HepG2 (cell line): ENCODE data around the gene TVP23A. TPM values are rescaled to one million over a fixed set of nuclear protein-coding genes. Genes with fewer than 3 reads are reported as not detected.
A peak's percentile ranks its signal among the peaks of the same experiment; 100 is the strongest.

Experiments used
- GFI1 ChIP-seq: sonication (generic); formaldehyde crosslinking; IDR thresholded peaks from 2 replicates; pipeline ENCODE4 v1.5.0; 2020; ENCODE audit warnings: missing genetic modification reagents, mild to moderate bottlenecking, borderline replicate concordance
- KAT2B ChIP-seq: fragments of 150-350 bp; IDR thresholded peaks from 2 replicates; pipeline ENCODE4 v1.6.1; 2014; ENCODE audit warnings: low read depth, low read length, borderline replicate concordance
- REXO4 ChIP-seq: sonication (generic); formaldehyde crosslinking; IDR thresholded peaks from 2 replicates; pipeline ENCODE4 v1.8.0; 2022; ENCODE audit warnings: missing genetic modification reagents, mild to moderate bottlenecking, borderline replicate concordance
- SOX13 ChIP-seq, 3 experiments: fragments of 450-650 bp in 1 of 3; sonication (generic) in 1 of 3; formaldehyde crosslinking in 1 of 3; IDR thresholded peaks in 2 of 3; conservative IDR thresholded peaks in 1 of 3; 2 replicates each; pipeline versions ENCODE4 v1.5.0 to v1.6.1; 2016 to 2020; ENCODE audit warnings: antibody characterized with exemption in 1 of 3, mild to moderate bottlenecking in 1 of 3, missing compliant biosample characterization in 1 of 3, missing genetic modification reagents in 1 of 3, moderate library complexity in 1 of 3
- THAP8 ChIP-seq: sonication (generic); formaldehyde crosslinking; IDR thresholded peaks from 2 replicates; pipeline ENCODE4 v1.5.1; 2020; ENCODE audit warnings: missing genetic modification reagents, mild to moderate bottlenecking, borderline replicate concordance
- THYN1 ChIP-seq: sonication (generic); formaldehyde crosslinking; IDR thresholded peaks from 2 replicates; pipeline ENCODE4 v1.8.1; 2023; ENCODE audit warnings: low read depth, mild to moderate bottlenecking, moderate library complexity, missing genetic modification reagents, borderline replicate concordance
- TRIM22 ChIP-seq: fragments of 450-650 bp; IDR thresholded peaks from 2 replicates; pipeline ENCODE4 v1.6.1; 2017
- ZBTB26 ChIP-seq: IDR thresholded peaks from 2 replicates; pipeline ENCODE4 v1.6.1; 2016; ENCODE audit warnings: missing compliant biosample characterization, missing genetic modification reagents, borderline replicate concordance
- ZBTB44 ChIP-seq: sonication (generic); formaldehyde crosslinking; IDR thresholded peaks from 2 replicates; pipeline ENCODE4 v1.4.0; 2020; ENCODE audit warnings: missing genetic modification reagents
- ZHX2 ChIP-seq, 2 experiments: sonication (generic) in 1 of 2; formaldehyde crosslinking in 1 of 2; IDR thresholded peaks; 2 replicates each; pipeline versions ENCODE4 v1.6.1 to v1.9.0; 2014 to 2022; ENCODE audit warnings: antibody characterized with exemption in 1 of 2, borderline replicate concordance in 1 of 2, inconsistent platforms in 1 of 2, low read depth in 1 of 2, missing genetic modification reagents in 1 of 2
- ZIK1 ChIP-seq: sonication (generic); formaldehyde crosslinking; IDR thresholded peaks from 2 replicates; pipeline ENCODE4 v1.5.0; 2020; ENCODE audit warnings: mild to moderate bottlenecking, low read depth, missing genetic modification reagents, borderline replicate concordance
- ZNF333 ChIP-seq: sonication (generic); formaldehyde crosslinking; IDR thresholded peaks from 2 replicates; pipeline ENCODE4 v1.4.0; 2020; ENCODE audit warnings: mild to moderate bottlenecking, missing genetic modification reagents, borderline replicate concordance
- ZNF382 ChIP-seq: sonication (generic); formaldehyde crosslinking; IDR thresholded peaks from 2 replicates; pipeline ENCODE4 v1.5.0; 2020; ENCODE audit warnings: missing genetic modification reagents, mild to moderate bottlenecking, borderline replicate concordance
- ZNF549 ChIP-seq: sonication (generic); formaldehyde crosslinking; IDR thresholded peaks from 2 replicates; pipeline ENCODE4 v1.5.0; 2020; ENCODE audit warnings: missing genetic modification reagents
- ZNF737 ChIP-seq: sonication (generic); formaldehyde crosslinking; IDR thresholded peaks from 2 replicates; pipeline ENCODE4 v1.5.0; 2020; ENCODE audit warnings: missing genetic modification reagents, mild to moderate bottlenecking, borderline replicate concordance
- polyA plus RNA-seq, 8 experiments: library from polyadenylated mRNA; depleted of rRNA in 3 of 8; stranded (reverse) in 7 of 8; unstranded in 1 of 8; fragments of >200 nt; fragmentation: Illumina TruSeq in 4 of 8; extraction: Trizol in 4 of 8; gene quantifications; 2 replicates each; pipeline versions ENCODE4 v1.2.1 to v1.2.3, GENCODE V29; 2011 to 2016; ENCODE audit warnings: low read depth in 4 of 8, missing spikeins in 1 of 8, mixed read lengths in 1 of 8; ENCODE audit not compliant: insufficient read depth in 1 of 8
- total RNA-seq, 5 experiments: library from RNA; depleted of rRNA; stranded (reverse); fragments of >200 nt; fragmentation: Illumina TruSeq; extraction: Trizol; gene quantifications; 2 replicates each; pipeline ENCODE4 v1.2.3, GENCODE V29; 2016; ENCODE audit warnings: low read depth in 1 of 5

TVP23A gene
- total and polyA plus RNA-seq, 2 of the 13 experiments (the other 11 are each of a cell fraction or from before 2014, with no cell fraction given): not detected

GRCh38 chr16:10728003-10728887 is 90.3 kb downstream of the TVP23A start (continued):
- TF ChIP-seq TRIM22 (no peak), THYN1 (CRISPR knock-in tag) (no peak), ZNF737 (CRISPR knock-in tag) (no peak), ZIK1 (CRISPR knock-in tag) (no peak), THAP8 (CRISPR knock-in tag) (no peak), ZNF333 (no peak), SOX13 (IDR thresholded peaks at IDR 0.05) (peak; percentile 36; the same call in 1 of the 2 replicates), SOX13 (CRISPR knock-in tag; conservative IDR thresholded peaks at IDR 0.05 in 1 of 2, IDR thresholded peaks at IDR 0.05 in 1 of 2) (peak in 1 of 2 experiments; percentile 77; a peak in 2 of 4 replicates), REXO4 (CRISPR knock-in tag) (no peak), ZNF382 (no peak), ZBTB26 (0 out of 2 replicates have a peak, but pooled peaks have one; percentile 27), ZNF549 (CRISPR knock-in tag) (no peak), KAT2B (no peak), ZHX2 (IDR thresholded peaks at IDR 0.05; ENCODE audit: low read depth) (no peak), ZHX2 (CRISPR knock-in tag; IDR thresholded peaks at IDR 0.05; ENCODE audit: borderline replicate concordance) (no peak), ZBTB44 (CRISPR knock-in tag) (no peak), GFI1 (CRISPR knock-in tag) (peak; percentile 85)
